ENCODE measurements around the gene TMEM190. TPM values are rescaled to one million over a fixed set of nuclear protein-coding genes. Genes with fewer than 3 reads are reported as not detected.

The TMEM190 gene
- total and polyA plus RNA-seq, 9 of the 15 experiments (the other 6 are each of a cell fraction or from before 2014, with no cell fraction given): not detected

DNA sequence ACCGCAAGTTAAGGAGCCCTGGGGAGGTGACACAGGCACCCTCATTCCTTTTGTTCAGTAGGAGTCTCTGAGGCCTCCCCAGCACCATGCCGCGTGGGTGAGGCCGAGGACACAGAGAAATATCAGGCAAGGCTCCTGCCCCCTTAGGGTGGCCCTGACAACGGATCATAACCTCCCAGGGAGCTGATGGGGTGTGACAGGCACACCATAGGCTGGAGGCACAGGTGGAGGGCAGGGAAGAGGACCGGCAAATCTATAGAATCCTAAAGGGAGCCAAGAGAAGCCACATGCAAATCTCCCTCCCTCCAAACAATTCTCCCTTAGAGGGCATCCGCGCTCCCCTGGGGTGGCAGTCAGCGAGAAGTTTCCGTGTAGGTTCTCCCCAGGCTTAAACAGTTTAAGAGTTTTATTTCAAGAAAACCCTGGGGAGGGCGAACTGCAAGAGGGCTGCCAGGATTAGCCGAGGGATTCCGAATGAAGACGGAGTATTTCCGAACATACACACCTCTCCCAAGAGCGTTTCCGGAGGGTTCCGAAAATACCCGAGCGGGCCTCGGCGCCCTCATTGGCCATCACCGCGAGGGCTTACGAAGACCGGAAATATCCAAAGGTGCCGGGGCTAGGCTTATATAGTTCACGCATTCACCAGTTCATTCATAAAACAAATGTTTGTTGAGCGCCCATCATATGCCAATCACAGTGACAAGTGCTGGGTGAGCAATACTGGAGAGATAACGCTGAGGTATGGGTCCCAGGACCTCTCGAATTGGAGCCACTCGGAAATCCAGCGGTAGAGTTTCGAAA is 8.5 kb downstream of the TMEM190 start (continued):
- TF ChIP-seq, protein P1, sequence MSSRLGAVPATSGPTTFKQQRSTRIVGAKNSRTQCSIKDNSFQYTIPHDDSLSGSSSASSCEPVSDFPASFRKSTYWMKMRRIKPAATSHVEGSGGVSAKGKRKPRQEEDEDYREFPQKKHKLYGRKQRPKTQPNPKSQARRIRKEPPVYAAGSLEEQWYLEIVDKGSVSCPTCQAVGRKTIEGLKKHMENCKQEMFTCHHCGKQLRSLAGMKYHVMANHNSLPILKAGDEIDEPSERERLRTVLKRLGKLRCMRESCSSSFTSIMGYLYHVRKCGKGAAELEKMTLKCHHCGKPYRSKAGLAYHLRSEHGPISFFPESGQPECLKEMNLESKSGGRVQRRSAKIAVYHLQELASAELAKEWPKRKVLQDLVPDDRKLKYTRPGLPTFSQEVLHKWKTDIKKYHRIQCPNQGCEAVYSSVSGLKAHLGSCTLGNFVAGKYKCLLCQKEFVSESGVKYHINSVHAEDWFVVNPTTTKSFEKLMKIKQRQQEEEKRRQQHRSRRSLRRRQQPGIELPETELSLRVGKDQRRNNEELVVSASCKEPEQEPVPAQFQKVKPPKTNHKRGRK (tag; IDR thresholded peaks at IDR 0.05): no peak
- TF ChIP-seq, protein P2, sequence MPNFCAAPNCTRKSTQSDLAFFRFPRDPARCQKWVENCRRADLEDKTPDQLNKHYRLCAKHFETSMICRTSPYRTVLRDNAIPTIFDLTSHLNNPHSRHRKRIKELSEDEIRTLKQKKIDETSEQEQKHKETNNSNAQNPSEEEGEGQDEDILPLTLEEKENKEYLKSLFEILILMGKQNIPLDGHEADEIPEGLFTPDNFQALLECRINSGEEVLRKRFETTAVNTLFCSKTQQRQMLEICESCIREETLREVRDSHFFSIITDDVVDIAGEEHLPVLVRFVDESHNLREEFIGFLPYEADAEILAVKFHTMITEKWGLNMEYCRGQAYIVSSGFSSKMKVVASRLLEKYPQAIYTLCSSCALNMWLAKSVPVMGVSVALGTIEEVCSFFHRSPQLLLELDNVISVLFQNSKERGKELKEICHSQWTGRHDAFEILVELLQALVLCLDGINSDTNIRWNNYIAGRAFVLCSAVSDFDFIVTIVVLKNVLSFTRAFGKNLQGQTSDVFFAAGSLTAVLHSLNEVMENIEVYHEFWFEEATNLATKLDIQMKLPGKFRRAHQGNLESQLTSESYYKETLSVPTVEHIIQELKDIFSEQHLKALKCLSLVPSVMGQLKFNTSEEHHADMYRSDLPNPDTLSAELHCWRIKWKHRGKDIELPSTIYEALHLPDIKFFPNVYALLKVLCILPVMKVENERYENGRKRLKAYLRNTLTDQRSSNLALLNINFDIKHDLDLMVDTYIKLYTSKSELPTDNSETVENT (CRISPR knock-in tag; IDR thresholded peaks at IDR 0.05): 0 out of 2 replicates have a peak, but pooled peaks have one; percentile 6
- TF ChIP-seq, protein P3, sequence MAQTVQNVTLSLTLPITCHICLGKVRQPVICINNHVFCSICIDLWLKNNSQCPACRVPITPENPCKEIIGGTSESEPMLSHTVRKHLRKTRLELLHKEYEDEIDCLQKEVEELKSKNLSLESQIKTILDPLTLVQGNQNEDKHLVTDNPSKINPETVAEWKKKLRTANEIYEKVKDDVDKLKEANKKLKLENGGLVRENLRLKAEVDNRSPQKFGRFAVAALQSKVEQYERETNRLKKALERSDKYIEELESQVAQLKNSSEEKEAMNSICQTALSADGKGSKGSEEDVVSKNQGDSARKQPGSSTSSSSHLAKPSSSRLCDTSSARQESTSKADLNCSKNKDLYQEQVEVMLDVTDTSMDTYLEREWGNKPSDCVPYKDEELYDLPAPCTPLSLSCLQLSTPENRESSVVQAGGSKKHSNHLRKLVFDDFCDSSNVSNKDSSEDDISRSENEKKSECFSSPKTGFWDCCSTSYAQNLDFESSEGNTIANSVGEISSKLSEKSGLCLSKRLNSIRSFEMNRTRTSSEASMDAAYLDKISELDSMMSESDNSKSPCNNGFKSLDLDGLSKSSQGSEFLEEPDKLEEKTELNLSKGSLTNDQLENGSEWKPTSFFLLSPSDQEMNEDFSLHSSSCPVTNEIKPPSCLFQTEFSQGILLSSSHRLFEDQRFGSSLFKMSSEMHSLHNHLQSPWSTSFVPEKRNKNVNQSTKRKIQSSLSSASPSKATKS (CRISPR knock-in tag; IDR thresholded peaks at IDR 0.05): 0 out of 2 replicates have a peak, but pooled peaks have one; percentile 57
- no peak for TF ChIP-seq SREBF2 (CRISPR knock-in tag; IDR thresholded peaks at IDR 0.05)
- TF ChIP-seq POLR2AphosphoS5 (IDR thresholded peaks at IDR 0.05; ENCODE audit: control insufficient read depth, insufficient read depth, low read depth, low read length): peak; percentile 22; the same call in 1 of the 2 replicates
- no peak for TF ChIP-seq TCF3 (CRISPR knock-in tag; IDR thresholded peaks at IDR 0.05)
- TF ChIP-seq, protein P4, sequence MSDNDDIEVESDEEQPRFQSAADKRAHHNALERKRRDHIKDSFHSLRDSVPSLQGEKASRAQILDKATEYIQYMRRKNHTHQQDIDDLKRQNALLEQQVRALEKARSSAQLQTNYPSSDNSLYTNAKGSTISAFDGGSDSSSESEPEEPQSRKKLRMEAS (CRISPR knock-in tag; IDR thresholded peaks at IDR 0.05): 0 out of 2 replicates have a peak, but pooled peaks have one; percentile 38
- TF ChIP-seq EGR1 (conservative IDR thresholded peaks at IDR 0.05): 0 out of 2 replicates have a peak, but pooled peaks have one; percentile 29
- peak in 1 of 2 experiments; percentile 32; a peak in 1 of 4 replicates for TF ChIP-seq TEAD1 (CRISPR knock-in tag; IDR thresholded peaks at IDR 0.05)
- no peak for TF ChIP-seq EP300 (IDR thresholded peaks at IDR 0.05; ENCODE audit: low read length)
- TF ChIP-seq, protein P5, sequence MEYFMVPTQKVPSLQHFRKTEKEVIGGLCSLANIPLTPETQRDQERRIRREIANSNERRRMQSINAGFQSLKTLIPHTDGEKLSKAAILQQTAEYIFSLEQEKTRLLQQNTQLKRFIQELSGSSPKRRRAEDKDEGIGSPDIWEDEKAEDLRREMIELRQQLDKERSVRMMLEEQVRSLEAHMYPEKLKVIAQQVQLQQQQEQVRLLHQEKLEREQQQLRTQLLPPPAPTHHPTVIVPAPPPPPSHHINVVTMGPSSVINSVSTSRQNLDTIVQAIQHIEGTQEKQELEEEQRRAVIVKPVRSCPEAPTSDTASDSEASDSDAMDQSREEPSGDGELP (CRISPR knock-in tag; IDR thresholded peaks at IDR 0.05; ENCODE audit: borderline replicate concordance): 0 out of 2 replicates have a peak, but pooled peaks have one; percentile 7
- no peak for TF ChIP-seq RNF2 (IDR thresholded peaks at IDR 0.05)
- TF ChIP-seq TEAD4 (IDR thresholded peaks at IDR 0.05; ENCODE audit: low read length): 0 out of 2 replicates have a peak, but pooled peaks have one; percentile 3
- no peak for TF ChIP-seq TEAD4 (CRISPR knock-in tag; IDR thresholded peaks at IDR 0.05; ENCODE audit: borderline replicate concordance)
- TF ChIP-seq, protein P6, sequence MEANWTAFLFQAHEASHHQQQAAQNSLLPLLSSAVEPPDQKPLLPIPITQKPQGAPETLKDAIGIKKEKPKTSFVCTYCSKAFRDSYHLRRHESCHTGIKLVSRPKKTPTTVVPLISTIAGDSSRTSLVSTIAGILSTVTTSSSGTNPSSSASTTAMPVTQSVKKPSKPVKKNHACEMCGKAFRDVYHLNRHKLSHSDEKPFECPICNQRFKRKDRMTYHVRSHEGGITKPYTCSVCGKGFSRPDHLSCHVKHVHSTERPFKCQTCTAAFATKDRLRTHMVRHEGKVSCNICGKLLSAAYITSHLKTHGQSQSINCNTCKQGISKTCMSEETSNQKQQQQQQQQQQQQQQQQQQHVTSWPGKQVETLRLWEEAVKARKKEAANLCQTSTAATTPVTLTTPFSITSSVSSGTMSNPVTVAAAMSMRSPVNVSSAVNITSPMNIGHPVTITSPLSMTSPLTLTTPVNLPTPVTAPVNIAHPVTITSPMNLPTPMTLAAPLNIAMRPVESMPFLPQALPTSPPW (CRISPR knock-in tag; IDR thresholded peaks at IDR 0.05): peak; percentile 43; the same call in 1 of the 2 replicates
- TF ChIP-seq SAP30 (IDR thresholded peaks at IDR 0.05; ENCODE audit: borderline replicate concordance, insufficient read depth, low read depth, low read length, poor library complexity, severe bottlenecking): no peak

Measured in K562 (cell line).